SK-N-SH (cell line): ENCODE measurements around the gene APOBR. TPM values are rescaled to one million over a fixed set of nuclear protein-coding genes. Genes with fewer than 3 reads are reported as not detected.
"Not testable (repeated sequence)": the region's sequence is repeated elsewhere in the genome, so short reads cannot be mapped to it uniquely, and the experiment has no call there.

Source experiments
- CTCF ChIA-PET: fragments of 300-600, 350-600 bp; formaldehyde crosslinking; extraction: SDS; loops from one replicate; lab custom pipeline; 2021; lab: Yijun Ruan, JAX
- POLR2A ChIA-PET: fragments of 350-600 bp; sonication (Branson Sonifier 250); formaldehyde crosslinking; extraction: SDS; loops from one replicate; lab custom pipeline; 2020; ENCODE audit warnings: antibody characterized with exemption, inconsistent platforms; lab: Yijun Ruan, JAX
- DNase-seq: peaks from one replicate; pipeline ENCODE4 v3.0.0; 2012
- H2AFZ ChIP-seq: fragments of 200-600 bp; sonication (generic); 2 replicates; pipeline ENCODE4 v1.8.1; 2016; ENCODE audit warnings: antibody characterized with exemption, mild to moderate bottlenecking, low read depth
- H3F3A ChIP-seq: fragments of 200-600 bp; sonication (generic); replicated peaks from 2 replicates; pipeline ENCODE3; 2016; ENCODE audit warnings: antibody characterized with exemption, mild to moderate bottlenecking; ENCODE audit not compliant: insufficient read depth
- H3K27ac ChIP-seq, 2 experiments: fragments of 200-500 bp in 1 of 2; fragments of 200-600 bp in 1 of 2; sonication (Bioruptor generic) in 1 of 2; sonication (generic), shearing (Covaris generic) in 1 of 2; 2 replicates each; pipeline versions ENCODE4 v1.5.1 to v1.6.1; 2014 to 2016; ENCODE audit warnings: low read depth in 2 of 2, inconsistent platforms in 1 of 2, low read length in 1 of 2, mild to moderate bottlenecking in 1 of 2, mixed read lengths in 1 of 2
- H3K27me3 ChIP-seq: fragments of 200-600 bp; sonication (generic), shearing (Covaris generic); 2 replicates; pipeline ENCODE4 v1.6.1; 2016; ENCODE audit warnings: mixed run types; ENCODE audit not compliant: insufficient read depth
- H3K36me3 ChIP-seq, 2 experiments: fragments of 200-500 bp in 1 of 2; fragments of 200-600 bp in 1 of 2; sonication (Bioruptor generic) in 1 of 2; sonication (generic) in 1 of 2; replicated peaks in 1 of 2; 2 replicates each; pipeline versions ENCODE3 to v1.5.1; 2014 to 2016; ENCODE audit warnings: low read length in 1 of 2, mild to moderate bottlenecking in 1 of 2; ENCODE audit not compliant: insufficient read depth in 2 of 2, control insufficient read depth in 1 of 2
- H3K4me1 ChIP-seq, 2 experiments: fragments of 200-500 bp in 1 of 2; fragments of 200-600 bp in 1 of 2; sonication (Bioruptor generic) in 1 of 2; sonication (generic), shearing (Covaris generic) in 1 of 2; 2 replicates each; pipeline versions ENCODE4 v1.5.1 to v1.6.1; 2014 to 2016; ENCODE audit warnings: low read depth in 1 of 2, low read length in 1 of 2, mixed run types in 1 of 2; ENCODE audit not compliant: insufficient read depth in 2 of 2, control insufficient read depth in 1 of 2
- H3K4me2 ChIP-seq: fragments of 200-600 bp; sonication (generic), shearing (Covaris generic); 2 replicates; pipeline ENCODE4 v1.6.1; 2017; ENCODE audit warnings: mixed run types
- H3K4me3 ChIP-seq, 2 experiments: fragments of 200-500 bp in 1 of 2; fragments of 200-600 bp in 1 of 2; sonication (Bioruptor generic) in 1 of 2; sonication (generic), shearing (Covaris generic) in 1 of 2; 2 replicates each; pipeline versions ENCODE4 v1.5.1 to v1.8.1; 2014 to 2016; ENCODE audit warnings: low read depth in 2 of 2, inconsistent platforms in 1 of 2, low read length in 1 of 2, mild to moderate bottlenecking in 1 of 2, mixed read lengths in 1 of 2, moderate library complexity in 1 of 2
- H3K79me2 ChIP-seq: fragments of 200-600 bp; sonication (generic); 2 replicates; pipeline ENCODE4 v1.8.1; 2017; ENCODE audit warnings: mild to moderate bottlenecking; ENCODE audit not compliant: insufficient read depth
- H3K9ac ChIP-seq: fragments of 200-600 bp; sonication (generic); 2 replicates; pipeline ENCODE4 v1.6.1; 2017; ENCODE audit warnings: mixed run types
- H3K9me2 ChIP-seq: fragments of 200-600 bp; sonication (generic); 2 replicates; pipeline ENCODE4 v1.6.1; 2017; ENCODE audit warnings: mixed run types
- H3K9me3 ChIP-seq: fragments of 200-600 bp; sonication (generic); 2 replicates; pipeline ENCODE4 v1.6.1; 2017; ENCODE audit warnings: mixed run types, mild to moderate bottlenecking, moderate library complexity
- H4K20me1 ChIP-seq: fragments of 200-600 bp; sonication (generic); 2 replicates; pipeline ENCODE4 v1.6.1; 2017; ENCODE audit warnings: mild to moderate bottlenecking, mixed run types; ENCODE audit not compliant: insufficient read depth
- CTCF ChIP-seq: fragments of 200-600 bp; sonication (generic); IDR thresholded peaks from 2 replicates; pipeline ENCODE4 v1.6.1; 2017; ENCODE audit warnings: antibody characterized with exemption, mild to moderate bottlenecking, moderate library complexity
- ELF1 ChIP-seq: IDR thresholded peaks from 2 replicates; pipeline ENCODE4 v1.4.0; 2012
- FOSL2 ChIP-seq: IDR thresholded peaks from 2 replicates; pipeline ENCODE4 v1.4.0; 2012; ENCODE audit warnings: low read depth, mild to moderate bottlenecking, moderate library complexity, borderline replicate concordance
- GABPA ChIP-seq: IDR thresholded peaks from 2 replicates; pipeline ENCODE4 v1.4.0; 2012; ENCODE audit warnings: low read depth, mild to moderate bottlenecking
- IRF3 ChIP-seq: fragments of 150-350 bp; IDR thresholded peaks from 2 replicates; pipeline ENCODE4 v1.6.1; 2016; ENCODE audit warnings: mild to moderate bottlenecking, low read depth, low read length
- MEF2A ChIP-seq: IDR thresholded peaks from 2 replicates; pipeline ENCODE4 v1.4.0; 2012; ENCODE audit warnings: low read depth, borderline replicate concordance
- NFIC ChIP-seq: IDR thresholded peaks from 2 replicates; pipeline ENCODE4 v1.4.0; 2012; ENCODE audit warnings: borderline replicate concordance
- NRF1 ChIP-seq: IDR thresholded peaks from 2 replicates; pipeline ENCODE4 v1.6.1; 2012; ENCODE audit warnings: low read depth, mild to moderate bottlenecking, low read length
- PBX3 ChIP-seq: IDR thresholded peaks from 2 replicates; pipeline ENCODE4; 2012
- POLR2AphosphoS5 ChIP-seq: IDR thresholded peaks from 2 replicates; pipeline ENCODE4 v1.6.1; 2012; ENCODE audit warnings: low read depth, low read length
- RAD21 ChIP-seq: IDR thresholded peaks from 2 replicates; pipeline ENCODE4 v1.6.1; 2012; ENCODE audit warnings: mild to moderate bottlenecking, low read length
- RCOR1 ChIP-seq: fragments of 150-350 bp; IDR thresholded peaks from 2 replicates; pipeline ENCODE4 v1.6.1; 2017; ENCODE audit warnings: antibody characterized with exemption, low read length
- RFX5 ChIP-seq: IDR thresholded peaks from 2 replicates; pipeline ENCODE4 v1.6.1; 2012; ENCODE audit warnings: mild to moderate bottlenecking, improper control_type of control experiment, low read length
- RXRA ChIP-seq: IDR thresholded peaks from 2 replicates; pipeline ENCODE4 v1.4.0; 2012; ENCODE audit warnings: low read depth, mild to moderate bottlenecking, borderline replicate concordance
- SIN3A ChIP-seq: IDR thresholded peaks from 2 replicates; pipeline ENCODE4 v1.6.1; 2012; ENCODE audit warnings: low read depth, mild to moderate bottlenecking, low read length, moderate library complexity, borderline replicate concordance
- SMC3 ChIP-seq: IDR thresholded peaks from 2 replicates; pipeline ENCODE4 v1.6.1; 2012; ENCODE audit warnings: low read depth, low read length, improper control_type of control experiment
- TCF12 ChIP-seq: IDR thresholded peaks from 2 replicates; pipeline ENCODE4 v1.4.0; 2012
- USF1 ChIP-seq: IDR thresholded peaks from 2 replicates; pipeline ENCODE4 v1.4.0; 2012; ENCODE audit warnings: low read depth, borderline replicate concordance
- USF2 ChIP-seq: fragments of 150-350 bp; IDR thresholded peaks from 2 replicates; pipeline ENCODE4 v1.6.1; 2017; ENCODE audit warnings: antibody characterized with exemption, low read length, low read depth, borderline replicate concordance
- ZBTB33 ChIP-seq: IDR thresholded peaks from 2 replicates; pipeline ENCODE4 v1.4.0; 2012; ENCODE audit warnings: low read depth, borderline replicate concordance
- WGBS: methylation state at CpG from one replicate; pipeline ENCODE4 v1.1.6; 2017; ENCODE audit warnings: low lambda C conversion rate; 5-methylcytosine and 5-hydroxymethylcytosine counted together
- polyA plus RNA-seq, 3 experiments: library from polyadenylated mRNA; depleted of rRNA; stranded (reverse); fragments of >200 nt; gene quantifications; 2 replicates each; pipeline ENCODE4 v1.2.3, GENCODE V29; 2012

The APOBR gene
- polyA plus RNA-seq, 1 of the 3 experiments (the other 2 are of a cell fraction) = not detected

GRCh38 chr16:28499854-28500253 is 5.4 kb downstream of the APOBR start:
- no peaks in the 10 kb centered on the region for H4K20me1 ChIP-seq
- no peak overlapping the region for H2AFZ ChIP-seq
- H3K4me3 ChIP-seq = no peak overlapping the region
- H3K9ac ChIP-seq = no peak overlapping the region
- no peaks in the 10 kb centered on the region for H3K9me3 ChIP-seq
- no peaks in the 10 kb centered on the region for H3K4me1 ChIP-seq
- H3K79me2 ChIP-seq = no peaks in the 10 kb centered on the region
- CTCF ChIA-PET = no interaction called here
- 55% methylated on average over 10 of the region's 10 CpGs for WGBS
- no peaks in the 10 kb centered on the region for H3F3A ChIP-seq
- H3K36me3 ChIP-seq = no peaks in the 10 kb centered on the region
- no peak overlapping the region for H3K27ac ChIP-seq
- H3K27me3 ChIP-seq = no peaks in the 10 kb centered on the region
- TF ChIP-seq RFX5 (no peak), NRF1 (no peak), USF1 (no peak), RCOR1 (no peak), RAD21 (no peak), SMC3 (no peak), PBX3 (no peak), ZBTB33 (no peak), CTCF (no peak), TCF12 (no peak), ELF1 (no peak), IRF3 (no peak), RXRA (no peak), FOSL2 (no peak), GABPA (no peak), SIN3A (no peak), MEF2A (no peak), USF2 (no peak), POLR2AphosphoS5 (no peak), NFIC (no peak)
- TF ChIP-seq, all 33 proteins: peak for 0
- H3K4me2 ChIP-seq = no peak overlapping the region
- no peaks in the 10 kb centered on the region for H3K9me2 ChIP-seq
- DNase-seq = no peak
- POLR2A ChIA-PET = no interaction called here

- H2AFZ ChIP-seq, H3F3A ChIP-seq, H3K9me3 ChIP-seq, CTCF ChIA-PET, H4K20me1 ChIP-seq, H3K27ac ChIP-seq, H3K4me2 ChIP-seq, H3K36me3 ChIP-seq, H3K27me3 ChIP-seq, H3K4me1 ChIP-seq, DNase-seq, H3K79me2 ChIP-seq, POLR2A ChIA-PET, H3K9me2 ChIP-seq, H3K4me3 ChIP-seq, H3K9ac ChIP-seq: not testable (repeated sequence)
- WGBS = 83% methylated on average over 18 of the region's 18 CpGs
Observed at GRCh38 chr16:28500476-28501180, 6.2 kb downstream of the APOBR start.
